ENCODE results near the gene EMP1. TPM values are rescaled to one million over a fixed set of nuclear protein-coding genes. Genes with fewer than 3 reads are reported as not detected.

Gene EMP1
- total and polyA plus RNA-seq, 4 donors: 67.5 to 348 (median 167) TPM

DNA sequence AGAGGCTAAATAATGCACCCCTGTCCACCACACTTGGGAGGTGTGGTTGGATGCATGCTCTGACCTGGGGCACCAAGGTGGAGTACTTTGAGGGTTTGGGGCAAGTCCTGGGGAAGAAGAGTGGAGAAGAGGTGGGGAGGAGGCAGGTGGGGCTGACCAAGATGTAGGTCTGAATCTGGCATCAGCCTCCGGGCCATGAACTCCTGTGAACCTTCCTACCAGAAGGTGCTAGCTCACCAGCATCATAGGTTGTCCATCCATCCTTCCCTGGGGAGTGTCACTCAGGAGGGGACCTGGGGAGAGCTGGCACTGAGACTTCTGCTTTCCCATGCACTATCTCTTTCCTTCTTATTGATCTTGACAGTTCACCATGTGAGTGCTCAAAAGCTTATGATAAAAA is 13.6 kb upstream of the EMP1 start:
- no peak for ATAC-seq (ENCODE audit: insufficient read depth, low FRiP score)
- WGBS, 2 donors: 97 to 100% methylated on average over 1 of the region's 1 CpG
- no peaks in the 10 kb centered on the region for H3K36me3 ChIP-seq (ENCODE audit: control insufficient read depth in 4 of 4, insufficient read depth in 4 of 4, low read length in 4 of 4)
- no peaks in the 10 kb centered on the region for H3K9me3 ChIP-seq (ENCODE audit: control insufficient read depth in 4 of 4, insufficient read depth in 3 of 4, low read length in 3 of 4)
- H3K27ac ChIP-seq (ENCODE audit: low read depth in 1 of 2, low read length in 1 of 2): no peak overlapping the region
- TF ChIP-seq, protein P1, sequence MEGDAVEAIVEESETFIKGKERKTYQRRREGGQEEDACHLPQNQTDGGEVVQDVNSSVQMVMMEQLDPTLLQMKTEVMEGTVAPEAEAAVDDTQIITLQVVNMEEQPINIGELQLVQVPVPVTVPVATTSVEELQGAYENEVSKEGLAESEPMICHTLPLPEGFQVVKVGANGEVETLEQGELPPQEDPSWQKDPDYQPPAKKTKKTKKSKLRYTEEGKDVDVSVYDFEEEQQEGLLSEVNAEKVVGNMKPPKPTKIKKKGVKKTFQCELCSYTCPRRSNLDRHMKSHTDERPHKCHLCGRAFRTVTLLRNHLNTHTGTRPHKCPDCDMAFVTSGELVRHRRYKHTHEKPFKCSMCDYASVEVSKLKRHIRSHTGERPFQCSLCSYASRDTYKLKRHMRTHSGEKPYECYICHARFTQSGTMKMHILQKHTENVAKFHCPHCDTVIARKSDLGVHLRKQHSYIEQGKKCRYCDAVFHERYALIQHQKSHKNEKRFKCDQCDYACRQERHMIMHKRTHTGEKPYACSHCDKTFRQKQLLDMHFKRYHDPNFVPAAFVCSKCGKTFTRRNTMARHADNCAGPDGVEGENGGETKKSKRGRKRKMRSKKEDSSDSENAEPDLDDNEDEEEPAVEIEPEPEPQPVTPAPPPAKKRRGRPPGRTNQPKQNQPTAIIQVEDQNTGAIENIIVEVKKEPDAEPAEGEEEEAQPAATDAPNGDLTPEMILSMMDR (IDR thresholded peaks at IDR 0.05; ENCODE audit: control extremely low read depth, extremely low read depth): no peak
- DNase-seq: no peak
- H3K4me3 ChIP-seq: no peak overlapping the region
- peaks cover 6 to 24% (median 8%) of the 10 kb centered on the region in 5 donors for H3K4me1 ChIP-seq (ENCODE audit: control insufficient read depth in 5 of 5, insufficient read depth in 5 of 5, low read length in 5 of 5)
- H3K27me3 ChIP-seq (ENCODE audit: control insufficient read depth in 3 of 3, insufficient read depth in 3 of 3, low read length in 2 of 3): no peaks in the 10 kb centered on the region
- no peak overlapping the region for H3K9ac ChIP-seq (ENCODE audit: insufficient read depth in 1 of 2, low read length in 2 of 2)

DNA sequence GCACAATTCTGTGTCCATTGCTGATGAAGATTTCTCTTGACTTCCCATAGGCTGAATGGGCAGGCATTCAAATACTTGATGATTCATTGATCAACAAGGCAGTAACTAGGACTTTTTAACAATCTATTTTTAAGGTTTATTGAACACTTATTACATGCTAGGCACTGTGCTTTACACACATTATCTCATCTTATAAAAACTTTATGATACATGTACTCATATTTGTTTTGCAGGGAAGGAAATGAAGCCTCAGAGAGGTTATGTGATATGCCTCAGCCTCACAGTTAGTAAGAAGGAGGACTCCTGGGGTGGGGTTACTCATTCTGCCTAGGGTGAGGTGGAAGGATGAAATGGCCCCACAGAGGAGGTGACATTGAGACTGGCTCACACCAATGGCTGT is 12.9 kb upstream of the EMP1 start:
- ATAC-seq (ENCODE audit: insufficient read depth, low FRiP score) (no peak), DNase-seq (no peak)
- Histone ChIP-seq H3K9ac (ENCODE audit: insufficient read depth in 1 of 2, low read length in 2 of 2) (no peak overlapping the region), H3K36me3 (ENCODE audit: control insufficient read depth in 4 of 4, insufficient read depth in 4 of 4, low read length in 4 of 4) (no peaks in the 10 kb centered on the region), H3K4me3 (no peak overlapping the region), H3K9me3 (ENCODE audit: control insufficient read depth in 4 of 4, insufficient read depth in 3 of 4, low read length in 3 of 4) (no peaks in the 10 kb centered on the region), H3K27me3 (ENCODE audit: control insufficient read depth in 3 of 3, insufficient read depth in 3 of 3, low read length in 2 of 3) (no peaks in the 10 kb centered on the region), H3K27ac (ENCODE audit: low read depth in 1 of 2, low read length in 1 of 2) (no peak overlapping the region), H3K4me1 (ENCODE audit: control insufficient read depth in 5 of 5, insufficient read depth in 5 of 5, low read length in 5 of 5) (peaks cover 6 to 17% (median 8%) of the 10 kb centered on the region in 5 donors)
- TF ChIP-seq, protein P1 (IDR thresholded peaks at IDR 0.05; ENCODE audit: control extremely low read depth, extremely low read depth): no peak

DNA sequence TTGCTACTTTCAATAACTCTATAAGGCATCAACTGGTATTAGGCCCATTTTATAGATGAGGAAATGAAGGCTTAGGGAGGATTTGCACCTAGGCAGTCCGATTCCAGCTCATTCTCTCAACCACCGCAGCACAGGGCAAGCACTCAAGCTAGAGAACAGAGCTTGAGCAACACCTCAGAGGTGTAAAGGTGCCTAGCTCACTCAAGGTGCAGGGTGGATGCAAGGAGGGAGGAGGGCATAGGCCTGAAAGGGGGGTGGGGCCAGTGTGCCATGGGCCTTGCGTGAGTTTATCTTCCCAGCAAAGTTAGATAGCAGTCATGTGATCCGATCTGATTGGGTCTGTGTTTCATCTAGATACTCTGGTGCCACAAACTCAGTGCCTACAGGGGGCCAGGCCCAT is 10.2 kb upstream of the EMP1 start:
- H3K36me3 ChIP-seq (ENCODE audit: control insufficient read depth in 4 of 4, insufficient read depth in 4 of 4, low read length in 4 of 4): no peaks in the 10 kb centered on the region
- ATAC-seq (ENCODE audit: insufficient read depth, low FRiP score) (no peak), DNase-seq (no peak)
- no peaks in the 10 kb centered on the region for H3K27me3 ChIP-seq (ENCODE audit: control insufficient read depth in 3 of 3, insufficient read depth in 3 of 3, low read length in 2 of 3)
- 79 to 94% methylated on average over 4 of the region's 4 CpGs for WGBS, 2 donors
- TF ChIP-seq, protein P1 (IDR thresholded peaks at IDR 0.05; ENCODE audit: control extremely low read depth, extremely low read depth): no peak
- H3K4me3 ChIP-seq: no peak overlapping the region
- H3K27ac ChIP-seq (ENCODE audit: low read depth in 1 of 2, low read length in 1 of 2): no peak overlapping the region
- no peak overlapping the region for H3K9ac ChIP-seq (ENCODE audit: insufficient read depth in 1 of 2, low read length in 2 of 2)
- peaks cover 0 to 9% (median 0%) of the 10 kb centered on the region in 5 donors for H3K4me1 ChIP-seq (ENCODE audit: control insufficient read depth in 5 of 5, insufficient read depth in 5 of 5, low read length in 5 of 5)
- H3K9me3 ChIP-seq (ENCODE audit: control insufficient read depth in 4 of 4, insufficient read depth in 3 of 4, low read length in 3 of 4): no peaks in the 10 kb centered on the region

DNA sequence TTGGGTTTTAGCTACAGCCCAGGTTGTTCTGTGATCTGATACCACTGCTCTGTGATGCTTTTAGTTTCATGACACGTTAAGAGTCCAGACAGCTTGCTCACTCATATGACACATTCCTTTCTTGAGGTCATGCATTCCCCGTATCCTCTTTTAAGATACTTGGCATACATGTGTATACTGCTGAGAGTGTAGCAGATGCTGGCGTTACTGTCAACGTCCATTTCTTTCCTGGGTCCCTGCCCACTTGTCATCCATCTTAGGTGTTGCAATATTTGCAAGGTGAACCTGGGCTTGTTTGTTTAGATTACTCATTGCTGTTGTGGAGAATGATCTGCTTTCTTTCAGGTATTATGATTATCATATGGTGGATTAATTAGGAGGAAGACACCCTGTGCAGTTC is 9.1 kb upstream of the EMP1 start:
- no peak overlapping the region for H3K4me3 ChIP-seq
- ATAC-seq (ENCODE audit: insufficient read depth, low FRiP score): no peak
- WGBS, 2 donors: 70 to 77% methylated on average over 4 of the region's 4 CpGs
- H3K27ac ChIP-seq (ENCODE audit: low read depth in 1 of 2, low read length in 1 of 2): no peak overlapping the region
- H3K27me3 ChIP-seq (ENCODE audit: control insufficient read depth in 3 of 3, insufficient read depth in 3 of 3, low read length in 2 of 3): no peaks in the 10 kb centered on the region
- H3K9me3 ChIP-seq (ENCODE audit: control insufficient read depth in 4 of 4, insufficient read depth in 3 of 4, low read length in 3 of 4): no peaks in the 10 kb centered on the region
- DNase-seq: no peak
- H3K36me3 ChIP-seq (ENCODE audit: control insufficient read depth in 4 of 4, insufficient read depth in 4 of 4, low read length in 4 of 4): no peaks in the 10 kb centered on the region
- H3K9ac ChIP-seq (ENCODE audit: insufficient read depth in 1 of 2, low read length in 2 of 2): no peak overlapping the region
- TF ChIP-seq, protein P1 (IDR thresholded peaks at IDR 0.05; ENCODE audit: control extremely low read depth, extremely low read depth): no peak
- H3K4me1 ChIP-seq (ENCODE audit: control insufficient read depth in 5 of 5, insufficient read depth in 5 of 5, low read length in 5 of 5): peaks cover 0 to 9% (median 0%) of the 10 kb centered on the region in 5 donors
